NCI-H1048 (cell line): Measurements from ENCODE around the gene CDH16.
"Not testable (repeated sequence)": the region's sequence is repeated elsewhere in the genome, so short reads cannot be mapped to it uniquely, and the experiment has no call there.

ENCODE experiments used
- DNase-seq: peaks from one replicate; lab custom pipeline; 2025; lab: John Stamatoyannopoulos, UW

Gene CDH16

DNA sequence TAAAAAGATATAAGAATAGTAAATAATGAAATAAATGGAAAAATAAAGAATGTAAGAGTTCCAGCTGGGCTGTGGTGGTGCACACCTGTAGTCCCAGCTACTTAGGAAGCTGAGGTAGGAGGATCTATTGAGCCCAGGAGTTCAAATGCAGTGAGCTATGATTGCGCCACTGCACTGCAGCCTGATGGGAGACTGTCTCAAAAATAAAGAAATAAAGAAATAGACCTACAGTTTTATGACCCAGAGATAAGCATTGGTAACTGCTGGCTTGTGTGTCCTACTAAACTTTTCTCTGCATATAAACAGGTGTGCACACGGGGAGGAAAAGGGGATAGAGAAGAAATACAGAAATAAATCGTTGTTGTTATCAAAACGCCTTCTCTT lies 46.1 kb downstream of the CDH16 start:
- DNase-seq = no peak

DNA sequence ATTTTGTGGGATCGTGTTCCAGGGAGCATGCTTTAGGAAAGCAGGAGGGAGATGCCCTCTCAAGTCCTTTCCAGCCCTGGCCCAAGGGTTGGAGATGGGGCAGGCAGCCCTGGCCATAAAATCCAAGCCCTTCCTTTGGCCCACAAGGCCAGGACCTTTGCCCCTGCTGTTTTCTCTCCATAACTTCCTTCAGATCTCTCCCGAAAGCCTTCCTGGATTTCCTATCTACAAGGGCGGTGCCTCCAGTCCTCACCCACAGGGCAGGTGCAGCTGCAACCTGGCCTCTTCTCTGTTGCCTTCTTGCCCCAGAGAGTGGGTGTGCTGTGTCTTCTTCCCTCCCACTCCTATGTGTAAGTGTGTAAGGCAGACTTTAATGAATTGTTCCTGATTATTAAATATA lies 46.8 kb downstream of the CDH16 start:
- DNase-seq = no peak

DNA sequence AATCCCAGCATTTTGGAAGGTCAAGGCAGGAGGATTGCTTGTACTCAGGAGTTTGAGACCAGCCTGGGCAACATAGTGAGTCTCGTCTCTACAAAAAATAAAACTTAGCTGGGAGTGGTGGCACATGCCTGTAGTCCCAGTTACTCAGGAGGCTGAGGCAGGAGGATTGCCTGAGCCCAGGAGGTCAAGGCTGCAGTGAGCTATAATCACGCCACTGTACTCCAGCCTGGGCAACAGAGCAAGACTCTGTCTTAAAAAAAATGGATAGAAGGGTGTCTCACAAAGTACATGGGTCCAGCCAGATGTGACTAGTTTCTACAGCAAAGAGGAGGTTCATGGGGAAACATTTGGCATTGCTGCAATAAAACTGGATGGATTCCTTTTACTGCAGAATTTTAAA lies 47.3 kb downstream of the CDH16 start:
- DNase-seq = not testable (repeated sequence)

DNA sequence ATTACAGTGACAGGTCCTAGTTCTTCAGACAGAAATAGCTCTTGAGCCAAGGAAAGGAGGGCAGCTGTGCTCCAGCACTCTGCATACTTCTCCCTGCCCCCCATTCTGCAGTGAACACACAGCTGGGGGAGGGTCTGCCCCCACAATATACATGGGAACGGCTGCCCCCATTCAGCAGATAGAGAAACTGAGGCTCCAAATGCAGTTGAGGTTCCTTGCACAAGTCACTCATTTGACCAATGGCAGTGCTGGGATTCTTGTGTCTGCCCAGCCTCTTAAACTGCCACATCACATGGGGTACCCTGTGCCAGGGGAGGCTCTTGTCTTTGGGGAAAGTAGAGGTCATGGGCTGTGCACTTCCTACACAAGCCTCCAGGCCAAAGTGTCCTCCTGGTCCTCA lies 49.3 kb downstream of the CDH16 start:
- DNase-seq = no peak

DNA sequence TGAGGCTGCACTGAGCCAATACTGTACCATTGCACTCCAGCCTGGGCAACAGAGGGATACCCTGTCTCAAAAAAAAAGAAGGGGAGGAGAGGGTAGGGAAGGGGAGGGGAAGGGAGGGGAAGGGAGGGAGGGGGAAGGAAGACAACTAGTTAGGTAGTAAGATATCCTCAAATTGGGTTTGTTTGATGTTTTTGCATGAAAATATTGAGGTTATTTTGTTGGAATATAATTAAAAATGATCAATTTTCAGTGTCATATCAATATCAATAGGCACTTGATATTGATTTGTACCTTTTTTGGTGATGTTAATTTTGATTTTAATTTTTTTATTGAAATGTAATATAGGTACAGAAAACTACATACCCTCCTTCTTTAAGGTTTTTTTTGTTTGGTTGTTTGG lies 55.0 kb downstream of the CDH16 start:
- no peak for DNase-seq

DNA sequence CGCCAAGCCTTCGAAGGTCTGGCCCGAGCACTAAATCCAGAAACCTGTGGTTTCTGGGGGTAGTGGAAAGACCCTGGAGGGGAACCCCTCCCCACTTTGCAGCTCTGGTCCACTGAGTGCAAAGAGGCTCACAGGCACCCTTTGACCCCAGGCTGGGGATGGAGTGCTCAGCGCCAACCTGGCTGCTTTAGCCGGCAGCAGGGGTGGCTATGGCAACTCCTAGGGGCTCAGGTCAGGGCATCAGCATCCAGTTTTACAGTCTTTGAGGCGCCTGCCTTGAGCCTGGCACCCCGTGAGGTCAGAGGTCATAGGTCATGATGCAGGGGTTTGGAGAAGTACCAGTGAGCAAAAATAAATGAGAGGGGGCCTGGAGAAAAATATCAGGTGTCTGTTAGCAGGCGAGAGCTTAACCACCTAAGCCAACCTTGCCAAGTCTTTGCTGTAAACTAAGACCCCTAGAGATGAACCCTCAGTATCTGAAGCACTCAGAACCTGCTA lies 56.6 kb downstream of the CDH16 start:
- no peak for DNase-seq

DNA sequence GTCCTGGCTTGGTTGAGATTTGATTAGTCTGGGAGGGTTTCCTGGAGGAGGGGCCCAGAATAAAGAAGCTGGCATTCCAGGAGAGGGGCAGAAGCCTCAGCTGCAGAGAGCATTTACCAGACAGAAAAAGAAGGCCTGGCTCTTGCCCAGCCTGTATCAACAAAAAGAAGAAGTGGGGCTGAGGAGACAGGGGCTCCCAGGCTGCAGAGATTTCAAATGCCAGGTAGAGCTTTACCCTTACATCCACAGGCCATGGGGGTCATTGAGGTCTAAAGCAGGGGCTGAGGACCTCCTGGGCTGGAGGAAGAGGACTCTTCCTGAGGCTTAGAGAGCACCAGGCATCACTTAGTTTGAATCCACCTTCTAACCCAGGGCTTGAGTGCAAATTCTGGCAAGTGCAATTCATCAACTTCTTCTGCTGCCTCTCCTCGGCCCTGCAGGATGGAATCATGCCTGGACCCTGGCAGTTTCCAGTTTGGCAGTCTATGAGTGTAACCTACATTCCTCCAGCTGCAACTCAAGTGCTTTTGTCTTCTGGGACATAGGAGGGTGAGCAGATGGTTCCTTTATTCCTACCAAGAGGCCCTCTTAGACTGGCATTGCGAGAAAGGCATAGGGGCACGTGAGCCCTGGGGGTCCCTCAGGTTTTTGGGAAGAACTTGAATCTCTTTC lies 59.2 kb downstream of the CDH16 start:
- no peak for DNase-seq

DNA sequence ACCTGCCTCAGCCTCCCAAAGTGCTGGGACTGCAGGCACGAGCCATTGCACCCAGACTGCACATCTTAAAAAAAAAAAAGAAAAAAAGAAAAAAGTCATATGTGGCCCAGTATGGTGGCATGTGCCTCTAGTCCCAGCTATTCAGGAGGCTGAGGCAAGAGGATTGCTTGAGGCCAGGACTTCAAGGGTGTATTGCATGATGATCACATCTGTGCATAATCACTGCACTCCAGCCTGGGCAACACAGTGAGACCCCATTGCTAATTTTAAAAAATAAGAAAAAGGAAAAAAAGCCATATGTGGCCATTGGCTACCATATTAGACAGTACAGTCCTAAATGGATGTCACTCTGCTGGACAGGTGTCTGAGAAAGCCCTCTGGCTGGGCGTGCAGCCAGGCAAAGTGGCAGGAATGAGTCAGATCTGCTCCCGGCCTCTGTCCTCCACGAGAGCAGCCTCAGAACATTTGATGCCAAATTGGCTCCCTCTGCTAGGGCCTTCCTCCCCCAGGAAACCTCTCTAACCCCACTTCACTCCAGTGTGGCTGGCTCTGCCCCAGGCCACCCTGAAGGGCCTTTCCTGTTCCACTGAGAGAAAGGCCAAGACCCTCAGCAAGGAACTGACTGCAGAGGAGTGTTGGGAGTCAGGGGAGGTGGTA lies 59.8 kb downstream of the CDH16 start:
- DNase-seq = no peak
